NCI-H345 treated with DMSO at 0.1 percent for 48 hours (cell line): ENCODE results near the gene RAPGEF4.
"Not testable (repeated sequence)": the region's sequence is repeated elsewhere in the genome, so short reads cannot be mapped to it uniquely, and the experiment has no call there.

ENCODE experiments used
- DNase-seq: peaks from one replicate; lab custom pipeline; 2025; ENCODE audit not compliant: unreplicated experiment; lab: John Stamatoyannopoulos, UW

The RAPGEF4 gene

GRCh38 chr2:173087214-173087581 is 351.6 kb downstream of the RAPGEF4 start:
- DNase-seq = no peak

DNA sequence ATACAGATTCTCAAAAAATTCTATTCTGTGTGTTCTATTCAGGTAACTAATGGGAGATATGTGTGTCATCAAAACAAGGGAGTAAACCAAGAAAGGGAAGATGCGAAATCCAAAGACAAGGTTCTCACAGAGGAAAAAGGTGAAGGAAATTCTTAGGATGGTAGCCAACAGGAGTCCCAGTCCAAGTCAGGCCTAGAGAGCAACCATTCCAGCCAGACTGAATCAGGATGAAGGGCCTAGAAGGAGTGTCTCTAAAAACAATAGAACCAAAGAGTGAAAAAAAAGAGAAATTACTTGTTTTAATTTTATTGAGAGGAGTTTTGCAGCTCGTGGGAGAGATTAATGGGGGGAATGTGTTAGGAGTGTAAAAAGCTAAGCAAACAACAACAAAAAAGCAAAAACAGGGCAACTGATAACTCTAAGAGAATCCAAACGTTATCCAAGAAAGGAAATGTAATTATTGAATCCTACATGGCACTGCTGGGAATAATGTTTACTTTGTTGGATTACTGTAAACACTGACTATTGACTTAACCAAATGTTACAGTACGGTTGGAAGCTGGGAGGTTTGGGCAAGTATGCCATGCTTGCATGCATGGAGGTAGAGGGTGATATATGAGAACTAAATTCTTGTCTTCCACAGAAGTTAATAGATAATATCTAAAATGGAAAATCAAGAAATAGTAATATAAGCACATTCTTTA is 352.3 kb downstream of the RAPGEF4 start:
- DNase-seq = no peak

DNA sequence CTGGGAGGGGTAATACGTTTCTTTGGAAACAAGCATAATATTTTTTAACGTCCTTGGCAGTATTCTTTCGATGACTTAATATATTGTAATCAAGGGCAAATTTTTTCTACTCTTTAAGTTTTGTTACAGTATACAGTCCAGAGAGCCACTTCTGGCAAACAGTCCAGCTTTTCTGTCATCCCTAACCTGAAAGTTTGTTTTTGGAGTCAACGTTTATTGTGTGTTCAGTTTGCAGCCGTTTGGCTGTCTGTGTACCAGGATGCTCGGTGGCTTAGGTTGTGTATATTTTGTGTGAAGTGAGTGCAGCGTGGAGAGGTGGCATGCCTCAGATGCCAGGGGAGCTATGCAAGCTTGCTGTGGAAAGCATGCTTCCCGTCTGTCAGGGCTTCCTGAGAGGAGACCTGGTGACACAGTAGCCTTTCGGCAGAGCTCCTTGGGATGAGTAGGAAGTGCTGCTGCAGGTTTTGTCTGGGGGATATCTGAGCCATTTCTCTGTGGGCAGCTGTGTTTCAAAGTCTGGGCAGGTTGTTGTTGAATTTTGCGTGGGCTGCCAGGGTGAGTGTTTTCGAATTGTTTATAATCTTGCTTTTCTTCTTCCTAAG is 354.7 kb downstream of the RAPGEF4 start:
- DNase-seq = no peak

DNA sequence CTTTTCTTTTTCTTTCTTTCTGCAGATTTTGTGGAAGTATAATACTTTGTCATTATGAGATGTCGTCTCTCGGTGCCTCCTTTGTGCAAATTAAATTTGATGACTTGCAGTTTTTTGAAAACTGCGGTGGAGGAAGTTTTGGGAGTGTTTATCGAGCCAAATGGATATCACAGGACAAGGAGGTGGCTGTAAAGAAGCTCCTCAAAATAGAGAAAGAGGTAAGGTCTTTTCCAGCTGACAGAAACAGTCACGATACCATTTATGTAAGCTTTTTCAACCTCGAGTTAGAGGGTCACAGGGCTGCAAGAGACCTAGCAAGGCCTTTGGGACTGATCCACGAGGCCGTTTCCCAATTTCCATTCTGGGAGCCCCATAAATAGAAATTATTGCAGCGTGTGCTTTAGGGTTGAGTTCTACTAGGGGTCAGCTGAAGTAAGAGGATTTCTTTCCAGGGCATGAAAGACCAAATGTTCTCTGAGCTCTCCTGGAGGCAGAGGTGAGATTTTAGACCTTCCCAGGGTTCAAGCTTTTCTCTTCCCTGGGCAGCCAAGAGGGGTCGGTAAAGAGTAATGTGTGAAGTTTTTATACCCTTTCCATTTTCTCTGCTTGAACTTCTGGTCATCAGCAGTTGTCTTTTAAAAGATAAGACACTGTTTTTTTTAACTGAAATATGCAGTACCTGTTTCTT is 355.5 kb downstream of the RAPGEF4 start:
- DNase-seq = no peak

GRCh38 chr2:173091910-173092309 is 356.3 kb downstream of the RAPGEF4 start:
- no peak for DNase-seq

DNA sequence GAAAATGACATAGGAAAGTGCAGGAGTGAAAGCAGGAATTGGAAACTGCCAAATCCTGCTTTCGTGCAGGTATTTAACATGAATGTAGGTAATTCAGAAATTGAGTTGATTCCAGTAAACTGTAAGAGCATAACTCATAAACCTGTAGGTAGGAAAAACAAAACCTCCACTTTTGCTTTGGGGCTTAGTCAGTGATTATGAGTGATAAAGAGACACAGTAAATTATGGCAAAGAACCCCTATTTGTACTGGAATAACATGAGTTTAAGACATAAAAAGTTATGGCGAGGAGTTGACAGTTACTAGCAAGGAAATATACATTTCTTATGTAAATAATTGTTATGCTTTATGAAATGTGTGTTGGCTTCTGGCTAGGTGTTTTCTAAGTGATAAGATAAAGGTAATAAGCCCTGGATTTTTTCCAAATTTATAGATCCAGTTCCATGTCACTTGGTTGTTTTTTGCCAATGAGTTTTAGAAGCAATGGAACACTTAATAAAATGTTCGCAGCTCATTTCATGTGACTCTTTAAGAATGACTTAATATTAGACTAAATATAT is 357.3 kb downstream of the RAPGEF4 start:
- DNase-seq = no peak

DNA sequence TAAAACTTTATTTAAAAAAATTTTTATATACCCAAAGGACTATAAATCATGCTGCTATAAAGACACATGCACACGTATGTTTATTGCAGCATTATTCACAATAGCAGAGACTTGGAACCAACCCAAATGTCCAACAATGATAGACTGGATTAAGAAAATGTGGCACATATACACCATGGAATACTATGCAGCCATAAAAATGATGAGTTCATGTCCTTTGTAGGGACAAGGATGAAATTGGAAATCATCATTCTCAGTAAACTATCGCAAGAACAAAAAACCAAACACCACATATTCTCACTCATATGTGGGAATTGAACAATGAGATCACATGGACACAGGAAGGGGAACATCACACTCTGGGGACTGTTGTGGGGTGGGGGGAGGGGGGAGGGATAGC is 358.0 kb downstream of the RAPGEF4 start:
- not testable (repeated sequence) for DNase-seq

DNA sequence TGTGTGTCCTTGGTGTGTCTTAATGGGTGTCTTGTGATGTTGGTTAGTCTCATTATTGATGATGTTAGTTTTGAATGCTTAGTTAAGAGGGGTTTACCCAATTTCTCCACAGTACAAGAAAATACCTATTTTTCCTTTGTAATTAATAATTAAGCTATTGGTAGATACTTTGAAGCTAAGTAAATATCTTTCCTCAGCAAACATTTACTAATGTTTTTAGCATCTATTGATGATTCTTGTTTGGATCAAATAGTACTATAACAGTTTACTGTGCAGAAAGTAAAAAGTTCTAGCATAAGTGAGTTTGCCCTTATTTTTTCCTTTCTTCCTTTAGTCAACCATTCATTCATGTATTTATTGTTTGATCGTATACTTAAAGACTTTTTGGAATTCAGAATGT is 359.1 kb downstream of the RAPGEF4 start:
- DNase-seq = no peak

- DNase-seq = no peak
These were observed 359.7 kb downstream of the RAPGEF4 start for GRCh38 chr2:173095356-173095755.

GRCh38 chr2:173099271-173099670 is 363.6 kb downstream of the RAPGEF4 start:
- no peak for DNase-seq

- DNase-seq = no peak
These were observed 364.2 kb downstream of the RAPGEF4 start for GRCh38 chr2:173099804-173100203.

DNA sequence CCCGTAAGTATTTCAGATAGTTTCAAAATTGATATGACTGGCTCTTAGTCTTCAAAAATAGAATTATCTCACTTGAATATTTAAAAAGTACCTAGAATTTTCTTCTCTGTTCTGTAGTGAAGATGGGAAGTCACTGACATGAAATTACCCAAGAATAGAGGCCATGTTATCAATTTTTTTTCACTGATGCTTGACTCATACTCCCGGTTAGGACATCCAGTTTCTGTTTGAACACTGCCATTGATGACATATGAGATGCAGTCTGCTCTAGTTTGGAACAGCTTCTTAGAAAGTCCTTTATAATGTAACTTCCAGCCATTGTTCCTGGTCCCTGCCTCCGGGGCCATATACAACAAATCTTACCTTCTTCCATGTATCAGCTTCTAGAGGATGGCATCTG is 366.0 kb downstream of the RAPGEF4 start:
- no peak for DNase-seq
